Measurements from ENCODE around the gene RAB11FIP2.
A peak's percentile ranks its signal among the peaks of the same experiment; 100 is the strongest.

RAB11FIP2 gene

DNA sequence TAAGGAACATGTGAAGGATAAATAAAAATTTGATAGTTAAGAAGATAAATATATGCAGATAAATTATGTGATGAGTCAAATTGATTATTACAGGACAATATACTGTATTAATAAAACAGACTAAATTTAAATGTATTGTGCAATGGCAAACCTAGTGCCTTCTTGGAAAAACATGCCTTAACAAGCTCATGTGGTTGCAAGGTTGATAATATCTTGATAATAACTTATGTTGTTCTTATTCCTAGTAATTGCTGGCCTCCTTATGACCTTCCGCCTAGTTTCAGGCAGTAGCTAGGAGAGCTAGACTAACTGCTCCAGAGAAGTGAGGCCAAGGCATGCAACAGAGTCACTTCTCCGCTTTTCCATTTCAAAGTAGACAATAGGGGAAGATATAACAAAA is 7.6 kb upstream of the RAB11FIP2 start:
- H3K9me3 ChIP-seq (ENCODE audit: control insufficient read depth, insufficient read depth, low read depth, low read length) = no peaks in the 10 kb centered on the region
- ChIA-PET CTCF (no interaction called here), POLR2A (no interaction called here)
- TF ChIP-seq ZIC2 (tag by site-specific recombination; IDR thresholded peaks at IDR 0.05) (no peak), ZNF324 (tag by site-specific recombination; IDR thresholded peaks at IDR 0.05) (no peak), ZNF133 (tag by site-specific recombination; IDR thresholded peaks at IDR 0.05) (no peak), ZNF449 (tag by site-specific recombination; IDR thresholded peaks at IDR 0.05) (no peak), ZNF473 (tag by site-specific recombination; IDR thresholded peaks at IDR 0.05) (no peak), MZF1 (tag by site-specific recombination; IDR thresholded peaks at IDR 0.05; ENCODE audit: borderline replicate concordance) (no peak), ZNF221 (tag by site-specific recombination; IDR thresholded peaks at IDR 0.05; ENCODE audit: borderline replicate concordance) (no peak), ZNF350 (tag by site-specific recombination; IDR thresholded peaks at IDR 0.05) (no peak), ZNF707 (tag by site-specific recombination; IDR thresholded peaks at IDR 0.05) (no peak), ZNF214 (tag by site-specific recombination; IDR thresholded peaks at IDR 0.05; ENCODE audit: borderline replicate concordance) (no peak), ZNF341 (tag by site-specific recombination; IDR thresholded peaks at IDR 0.05; ENCODE audit: low read depth) (no peak), ZNF571 (tag by site-specific recombination; IDR thresholded peaks at IDR 0.05) (no peak), ZNF146 (tag by site-specific recombination; IDR thresholded peaks at IDR 0.05) (no peak), ZNF701 (tag by site-specific recombination; IDR thresholded peaks at IDR 0.05) (no peak), BCL6B (tag by site-specific recombination; IDR thresholded peaks at IDR 0.05) (no peak), ZNF843 (tag by site-specific recombination; IDR thresholded peaks at IDR 0.05) (no peak), ZNF416 (tag by site-specific recombination; IDR thresholded peaks at IDR 0.05) (no peak), ELK4 (IDR thresholded peaks at IDR 0.05; ENCODE audit: borderline replicate concordance, low read depth, low read length) (no peak)
- TF ChIP-seq, protein P1, sequence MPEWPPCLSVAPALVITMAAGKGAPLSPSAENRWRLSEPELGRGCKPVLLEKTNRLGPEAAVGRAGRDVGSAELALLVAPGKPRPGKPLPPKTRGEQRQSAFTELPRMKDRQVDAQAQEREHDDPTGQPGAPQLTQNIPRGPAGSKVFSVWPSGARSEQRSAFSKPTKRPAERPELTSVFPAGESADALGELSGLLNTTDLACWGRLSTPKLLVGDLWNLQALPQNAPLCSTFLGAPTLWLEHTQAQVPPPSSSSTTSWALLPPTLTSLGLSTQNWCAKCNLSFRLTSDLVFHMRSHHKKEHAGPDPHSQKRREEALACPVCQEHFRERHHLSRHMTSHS (tag by site-specific recombination; IDR thresholded peaks at IDR 0.05) = no peak
- TF ChIP-seq, protein P2, sequence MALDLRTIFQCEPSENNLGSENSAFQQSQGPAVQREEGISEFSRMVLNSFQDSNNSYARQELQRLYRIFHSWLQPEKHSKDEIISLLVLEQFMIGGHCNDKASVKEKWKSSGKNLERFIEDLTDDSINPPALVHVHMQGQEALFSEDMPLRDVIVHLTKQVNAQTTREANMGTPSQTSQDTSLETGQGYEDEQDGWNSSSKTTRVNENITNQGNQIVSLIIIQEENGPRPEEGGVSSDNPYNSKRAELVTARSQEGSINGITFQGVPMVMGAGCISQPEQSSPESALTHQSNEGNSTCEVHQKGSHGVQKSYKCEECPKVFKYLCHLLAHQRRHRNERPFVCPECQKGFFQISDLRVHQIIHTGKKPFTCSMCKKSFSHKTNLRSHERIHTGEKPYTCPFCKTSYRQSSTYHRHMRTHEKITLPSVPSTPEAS (tag by site-specific recombination; IDR thresholded peaks at IDR 0.05) = no peak
- H3K4me1 ChIP-seq (ENCODE audit: control insufficient read depth, insufficient read depth, low read length) = no peaks in the 10 kb centered on the region
- no peak overlapping the region for H3K4me3 ChIP-seq (ENCODE audit: low read depth, low read length)
- no peaks in the 10 kb centered on the region for H3K36me3 ChIP-seq (ENCODE audit: control insufficient read depth in 2 of 2, insufficient read depth in 1 of 2, low read length in 2 of 2)
- H3K27ac ChIP-seq (ENCODE audit: extremely low read depth, low read depth, low read length) = no peak overlapping the region

GRCh38 chr10:118052816-118053215 is 6.1 kb upstream of the RAB11FIP2 start:
- Histone ChIP-seq H3K27ac (ENCODE audit: extremely low read depth, low read depth, low read length) (no peak overlapping the region), H3K9me3 (ENCODE audit: control insufficient read depth, insufficient read depth, low read depth, low read length) (no peaks in the 10 kb centered on the region), H3K4me1 (ENCODE audit: control insufficient read depth, insufficient read depth, low read length) (no peaks in the 10 kb centered on the region), H3K4me3 (ENCODE audit: low read depth, low read length) (no peak overlapping the region), H3K36me3 (ENCODE audit: control insufficient read depth in 2 of 2, insufficient read depth in 1 of 2, low read length in 2 of 2) (no peaks in the 10 kb centered on the region)
- CTCF ChIA-PET = no interaction called here
- no peak for TF ChIP-seq ZNF768 (tag by site-specific recombination; IDR thresholded peaks at IDR 0.05)
- peak; percentile 47; the same call in 1 of the 2 replicates for TF ChIP-seq PRDM1 (tag by site-specific recombination; IDR thresholded peaks at IDR 0.05)
- POLR2A ChIA-PET = no interaction called here
